ENCODE measurements around the gene DMD.

The DMD gene

DNA sequence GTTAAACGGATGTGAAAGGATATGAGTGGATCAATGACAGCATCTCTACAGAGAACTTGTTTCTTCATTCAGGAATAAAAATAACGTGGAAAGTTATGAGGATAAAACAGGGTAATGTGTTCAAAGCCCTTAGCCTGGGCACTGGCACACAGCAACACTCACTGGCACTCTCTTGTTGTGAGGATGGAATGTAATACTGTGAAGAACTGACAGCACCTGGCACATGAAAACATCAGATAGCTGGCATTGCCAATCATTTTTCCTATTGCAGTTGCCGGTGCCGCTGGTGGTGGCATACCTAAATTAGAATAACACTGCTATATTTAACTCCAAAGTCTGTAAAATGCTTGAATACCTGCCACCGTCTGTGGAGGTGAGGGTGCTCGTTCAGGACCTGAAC is 1061.2 kb downstream of the DMD start:
- no peaks in the 10 kb centered on the region for H3K9me3 Mint-ChIP-seq
- H3K36me3 Mint-ChIP-seq (ENCODE audit: low read depth), result no peaks in the 10 kb centered on the region
- no peak overlapping the region for H3K27ac Mint-ChIP-seq
- no peaks in the 10 kb centered on the region for H3K27me3 Mint-ChIP-seq (ENCODE audit: low read depth)
- TF ChIP-seq CTCF (IDR thresholded peaks at IDR 0.05; ENCODE audit: unreplicated experiment in 3 of 3), result no peak
- H3K4me3 Mint-ChIP-seq, result no peak overlapping the region
- H3K4me1 Mint-ChIP-seq, result no peaks in the 10 kb centered on the region

- no peaks in the 10 kb centered on the region for H3K36me3 Mint-ChIP-seq (ENCODE audit: low read depth)
- no peak for TF ChIP-seq CTCF (IDR thresholded peaks at IDR 0.05; ENCODE audit: unreplicated experiment in 3 of 3)
Measured at GRCh38 chrX:32141841-32142240, 1069.5 kb downstream of the DMD start.

GRCh38 chrX:32139476-32139875 is 1071.9 kb downstream of the DMD start:
- Mint-ChIP-seq H3K27me3 (ENCODE audit: low read depth) (no peaks in the 10 kb centered on the region), H3K27ac (no peak overlapping the region), H3K4me3 (no peak overlapping the region), H3K36me3 (ENCODE audit: low read depth) (no peaks in the 10 kb centered on the region), H3K9me3 (no peaks in the 10 kb centered on the region), H3K4me1 (no peaks in the 10 kb centered on the region)
- TF ChIP-seq CTCF (IDR thresholded peaks at IDR 0.05; ENCODE audit: unreplicated experiment in 3 of 3), result no peak

More at GRCh38 chrX:32141841-32142240, 1069.5 kb downstream of the DMD start:
- H3K27me3 Mint-ChIP-seq (ENCODE audit: low read depth), result no peaks in the 10 kb centered on the region
- H3K27ac Mint-ChIP-seq, result no peak overlapping the region
- H3K4me3 Mint-ChIP-seq, result no peak overlapping the region
- no peaks in the 10 kb centered on the region for H3K4me1 Mint-ChIP-seq
- H3K9me3 Mint-ChIP-seq, result no peaks in the 10 kb centered on the region

DNA sequence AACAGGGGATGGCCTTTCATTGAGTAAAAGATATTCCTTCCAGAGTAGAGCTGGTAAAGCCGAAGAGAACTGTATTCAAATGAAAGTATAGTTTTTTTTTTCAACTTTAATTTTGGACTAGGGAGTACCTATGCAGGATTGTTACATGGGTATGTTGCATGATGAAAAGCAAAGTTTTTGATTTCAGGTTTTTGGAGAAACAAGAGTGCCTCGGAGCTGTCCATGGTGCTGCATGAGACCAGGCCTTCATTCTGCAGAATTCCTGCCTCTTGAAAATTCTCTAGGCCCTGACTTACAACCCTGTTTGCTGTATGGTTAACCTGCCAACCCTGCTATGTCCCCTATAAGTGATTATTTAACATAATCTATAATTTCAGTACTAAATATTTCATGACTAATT is 1073.8 kb downstream of the DMD start:
- no peaks in the 10 kb centered on the region for H3K36me3 Mint-ChIP-seq (ENCODE audit: low read depth)
- no peaks in the 10 kb centered on the region for H3K27me3 Mint-ChIP-seq (ENCODE audit: low read depth)
- no peaks in the 10 kb centered on the region for H3K4me1 Mint-ChIP-seq
- no peak overlapping the region for H3K4me3 Mint-ChIP-seq
- TF ChIP-seq CTCF (IDR thresholded peaks at IDR 0.05; ENCODE audit: unreplicated experiment in 3 of 3), result no peak
- H3K27ac Mint-ChIP-seq, result no peak overlapping the region
- H3K9me3 Mint-ChIP-seq, result peaks cover 8% of the 10 kb centered on the region

DNA sequence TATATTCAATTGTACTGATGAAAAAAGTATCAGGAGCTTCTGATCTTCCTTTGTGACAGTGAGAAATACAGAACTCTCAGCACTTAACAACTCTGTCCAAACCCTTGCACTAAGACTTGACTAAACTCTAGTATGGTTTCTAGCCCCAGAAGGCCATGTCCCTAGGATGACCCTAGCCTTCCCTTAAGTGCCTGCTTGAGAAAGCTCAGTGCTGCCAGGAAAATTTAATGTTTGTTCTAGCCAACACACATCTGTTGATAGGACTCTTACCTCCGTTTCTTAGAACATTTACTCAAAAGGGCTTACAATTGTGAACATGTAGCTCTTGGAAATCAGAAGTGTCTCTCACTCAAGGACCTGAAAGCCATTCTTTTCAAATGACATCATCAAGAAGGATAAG is 1084.4 kb downstream of the DMD start:
- Mint-ChIP-seq H3K4me1 (no peaks in the 10 kb centered on the region), H3K27ac (no peak overlapping the region), H3K27me3 (ENCODE audit: low read depth) (no peaks in the 10 kb centered on the region), H3K4me3 (no peak overlapping the region), H3K9me3 (no peaks in the 10 kb centered on the region), H3K36me3 (ENCODE audit: low read depth) (no peaks in the 10 kb centered on the region)
- no peak for TF ChIP-seq CTCF (IDR thresholded peaks at IDR 0.05; ENCODE audit: unreplicated experiment in 3 of 3)

GRCh38 chrX:32118832-32119231 is 1092.5 kb downstream of the DMD start:
- Mint-ChIP-seq H3K27me3 (ENCODE audit: low read depth) (no peaks in the 10 kb centered on the region), H3K36me3 (ENCODE audit: low read depth) (no peaks in the 10 kb centered on the region), H3K9me3 (peaks cover 6% of the 10 kb centered on the region), H3K4me1 (no peaks in the 10 kb centered on the region), H3K4me3 (no peak overlapping the region), H3K27ac (no peak overlapping the region)
- TF ChIP-seq CTCF (IDR thresholded peaks at IDR 0.05; ENCODE audit: unreplicated experiment in 3 of 3), result no peak
